Superior temporal gyrus (tissue), 1 donor: ENCODE data around the gene KRT7.

Experiments
- DNase-seq: peaks from one replicate; pipeline ENCODE4 v3.0.0-alpha.2; 2016; ENCODE audit errors: extremely low spot score

Gene KRT7

GRCh38 chr12:52232674-52233461, at the start of gene KRT7:
Gene KRT7 (plus strand): TSS chr12:52233243. CDS start chr12:52233297, 54 bp downstream.
- DNase-seq: no peak

DNA sequence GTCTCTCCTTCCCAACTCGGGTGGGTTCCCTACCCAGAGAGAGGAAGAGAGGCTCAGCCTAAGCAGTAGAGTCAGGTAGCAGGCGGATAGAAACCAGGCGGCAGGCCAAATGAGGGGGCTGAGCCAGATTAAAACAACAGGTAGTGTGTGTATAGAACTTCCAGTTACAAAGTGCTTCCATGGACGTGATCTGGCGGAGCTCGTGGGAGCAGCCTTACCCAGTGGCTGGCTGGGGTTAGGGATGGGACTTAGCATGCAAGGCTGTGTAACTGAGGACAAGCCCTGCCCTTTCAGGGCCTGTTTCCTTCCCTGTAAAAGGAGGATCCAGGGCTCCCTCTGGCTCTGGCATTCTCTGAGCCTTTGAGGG, 49.5 kb upstream of the KRT7 start:
- DNase-seq: no peak

DNA sequence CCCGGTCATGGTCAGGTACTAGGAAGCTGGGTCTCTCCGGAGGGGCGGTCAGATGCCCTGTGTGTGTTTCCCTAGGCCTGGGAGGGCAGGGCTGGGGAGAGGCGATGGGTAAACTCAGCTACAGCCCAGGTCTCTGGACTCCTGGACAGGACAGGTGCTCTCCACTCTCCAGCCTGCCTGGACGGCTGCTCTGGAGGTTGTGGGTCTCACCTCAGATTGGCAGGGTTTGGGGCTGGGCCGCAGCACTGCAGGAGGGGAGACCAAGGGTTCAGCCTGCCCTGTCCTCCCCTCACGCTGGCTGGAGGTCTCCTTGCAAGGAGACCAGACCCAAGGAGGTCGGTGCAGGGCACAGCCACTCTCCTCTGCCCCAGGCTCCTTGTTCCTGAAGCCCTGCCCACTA, 49.1 kb upstream of the KRT7 start:
- no peak for DNase-seq

GRCh38 chr12:52184813-52185212, 48.2 kb upstream of the KRT7 start:
- DNase-seq: no peak

- no peak for DNase-seq
Observed at GRCh38 chr12:52185400-52185967, 47.6 kb upstream of the KRT7 start.

DNA sequence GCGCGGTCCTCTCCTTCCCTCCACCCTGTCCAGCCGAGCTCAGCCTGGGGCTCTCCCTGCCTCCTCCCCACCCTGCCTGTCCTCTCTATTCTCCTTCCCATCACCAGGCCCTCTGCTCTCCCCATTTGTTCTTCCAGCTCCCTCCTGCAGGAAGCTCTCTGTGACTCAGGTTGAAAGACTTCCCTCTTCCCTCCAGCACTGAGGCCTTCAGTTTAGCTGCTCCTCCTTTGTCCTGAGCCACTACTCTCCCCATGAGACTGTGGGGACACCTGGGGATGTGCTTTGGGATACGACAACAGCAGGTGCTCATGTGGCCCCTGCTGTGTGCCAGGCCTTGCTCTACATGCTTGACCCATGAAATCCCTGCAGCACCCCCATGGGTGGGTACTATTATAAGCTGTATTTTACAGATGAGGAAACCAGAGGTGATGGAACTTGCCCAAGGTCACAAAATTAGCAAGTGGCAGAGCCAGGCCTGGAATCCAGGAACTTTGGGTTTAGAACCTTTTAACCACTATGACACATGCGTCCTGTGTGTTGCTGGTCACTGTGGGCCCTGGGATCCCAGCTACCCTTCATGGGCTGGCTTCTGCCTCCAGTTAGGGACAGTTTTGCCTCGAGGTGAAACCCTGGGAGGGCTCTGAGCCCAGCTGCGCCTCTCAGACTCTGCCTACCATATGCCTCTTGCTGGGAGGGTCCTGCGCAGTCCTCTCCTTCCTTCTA, 46.8 kb upstream of the KRT7 start:
- no peak for DNase-seq

GRCh38 chr12:52187206-52187605, 45.8 kb upstream of the KRT7 start:
- DNase-seq: no peak

GRCh38 chr12:52187640-52188039, 45.4 kb upstream of the KRT7 start:
- DNase-seq: no peak

GRCh38 chr12:52188658-52189057, 44.4 kb upstream of the KRT7 start:
- no peak for DNase-seq

GRCh38 chr12:52189376-52190174, 43.5 kb upstream of the KRT7 start:
- DNase-seq: no peak

GRCh38 chr12:52190860-52191729, 41.9 kb upstream of the KRT7 start:
- DNase-seq: no peak

DNA sequence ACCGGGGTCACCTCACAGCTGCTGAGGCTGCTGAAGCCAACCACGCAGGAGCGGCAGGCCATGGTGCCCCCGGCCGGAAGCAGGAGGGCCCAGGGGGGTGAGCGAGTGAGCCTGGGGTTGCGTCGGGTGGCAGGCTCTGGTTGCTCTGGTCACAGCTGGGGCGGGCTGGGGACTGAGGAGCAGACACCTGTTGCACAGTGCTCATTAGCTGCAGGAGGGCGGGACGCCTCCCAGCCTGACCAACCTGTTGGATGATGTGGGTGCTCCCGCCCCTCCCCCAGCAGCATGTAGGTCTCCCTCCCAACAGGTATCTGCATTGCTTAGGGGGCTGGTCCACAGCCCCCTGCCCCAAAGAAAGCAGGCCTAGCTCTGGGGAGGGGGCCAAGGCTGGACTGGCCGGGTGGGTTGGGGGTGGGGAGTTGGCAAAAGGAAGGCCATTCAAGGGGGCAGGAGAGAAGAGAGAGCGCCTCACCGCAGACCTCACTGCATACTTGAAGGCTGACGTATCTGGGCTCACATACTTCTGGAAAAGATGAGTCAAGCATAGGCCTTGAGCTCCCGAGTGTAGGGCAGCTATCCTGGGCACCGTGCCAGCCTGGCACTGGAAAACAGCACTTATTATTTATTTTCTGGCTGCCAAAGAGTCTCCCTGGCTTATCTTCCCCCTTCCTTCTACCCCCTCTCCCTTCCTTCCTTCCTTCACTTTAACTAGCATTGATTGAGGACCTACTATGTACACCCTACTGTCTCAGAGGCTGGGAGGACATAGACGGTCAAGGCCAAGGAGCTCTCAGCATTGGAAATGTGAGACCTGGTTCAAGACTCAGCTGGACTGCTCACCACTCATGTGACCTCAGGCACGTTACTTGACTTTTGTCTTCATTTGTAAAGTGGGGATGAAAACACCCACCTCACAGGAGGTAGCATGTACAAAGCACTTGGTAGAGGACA, 40.9 kb upstream of the KRT7 start, which contains the start of gene KRT80:
Gene KRT80, minus strand, starts transcription at position 174 of the 951 bp plus-strand sequence. Its CDS starts 112 bp downstream, at position 62.
- DNase-seq: no peak

DNA sequence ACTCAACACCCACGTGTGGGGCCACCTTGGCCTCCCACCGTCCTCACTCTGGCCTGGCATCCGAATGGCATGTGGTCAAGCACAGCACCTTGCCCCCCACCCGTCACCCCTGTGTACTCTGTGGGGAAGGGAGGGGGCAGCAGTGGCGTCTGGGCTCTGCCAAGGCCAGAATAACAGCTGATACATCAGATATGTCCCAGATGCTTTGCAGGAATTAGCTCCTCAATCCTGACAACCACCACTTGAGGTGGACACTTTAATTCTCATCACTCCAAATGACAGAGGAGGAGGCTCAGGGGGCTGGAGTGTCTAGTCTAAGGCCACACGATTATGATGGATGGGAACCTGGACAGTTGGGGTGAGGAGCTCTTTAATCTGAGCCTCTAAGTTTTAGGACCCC, 39.5 kb upstream of the KRT7 start:
- no peak for DNase-seq

GRCh38 chr12:52193991-52194390, 39.1 kb upstream of the KRT7 start:
- no peak for DNase-seq

DNA sequence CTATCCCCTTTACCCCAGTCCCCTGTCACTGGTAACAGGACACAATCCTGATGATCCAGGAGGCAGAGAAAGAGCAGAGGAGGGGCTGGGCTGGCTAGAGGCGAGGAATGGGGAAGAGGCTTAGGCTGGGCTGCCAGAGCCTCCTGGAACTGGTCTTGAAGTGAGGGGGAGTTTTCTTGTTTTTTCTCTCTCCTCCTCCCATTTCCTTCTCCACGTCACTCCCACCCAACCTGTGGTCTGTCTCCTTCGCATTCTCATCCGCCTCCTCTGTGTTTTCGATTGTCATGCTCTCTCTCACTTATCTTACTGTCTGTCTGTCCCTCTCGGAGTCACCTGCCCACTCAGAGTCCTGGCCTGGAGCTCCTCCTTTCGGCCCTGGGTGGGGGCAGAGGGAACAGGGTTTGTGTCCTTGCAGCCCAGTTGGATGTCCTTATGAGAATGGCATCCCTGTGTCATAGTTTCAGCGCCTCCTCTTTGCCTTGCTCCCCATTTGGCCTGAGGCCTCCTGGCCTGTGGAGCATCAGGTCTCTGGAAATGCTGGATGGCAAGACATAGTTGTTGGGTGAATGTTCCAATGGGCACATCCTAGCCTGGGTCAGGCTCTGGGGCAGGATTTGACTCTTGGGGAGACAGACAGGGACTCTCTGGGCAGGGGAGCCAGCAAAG, 37.8 kb upstream of the KRT7 start:
- DNase-seq: no peak

GRCh38 chr12:52197371-52198231, 35.4 kb upstream of the KRT7 start:
- DNase-seq: no peak

DNA sequence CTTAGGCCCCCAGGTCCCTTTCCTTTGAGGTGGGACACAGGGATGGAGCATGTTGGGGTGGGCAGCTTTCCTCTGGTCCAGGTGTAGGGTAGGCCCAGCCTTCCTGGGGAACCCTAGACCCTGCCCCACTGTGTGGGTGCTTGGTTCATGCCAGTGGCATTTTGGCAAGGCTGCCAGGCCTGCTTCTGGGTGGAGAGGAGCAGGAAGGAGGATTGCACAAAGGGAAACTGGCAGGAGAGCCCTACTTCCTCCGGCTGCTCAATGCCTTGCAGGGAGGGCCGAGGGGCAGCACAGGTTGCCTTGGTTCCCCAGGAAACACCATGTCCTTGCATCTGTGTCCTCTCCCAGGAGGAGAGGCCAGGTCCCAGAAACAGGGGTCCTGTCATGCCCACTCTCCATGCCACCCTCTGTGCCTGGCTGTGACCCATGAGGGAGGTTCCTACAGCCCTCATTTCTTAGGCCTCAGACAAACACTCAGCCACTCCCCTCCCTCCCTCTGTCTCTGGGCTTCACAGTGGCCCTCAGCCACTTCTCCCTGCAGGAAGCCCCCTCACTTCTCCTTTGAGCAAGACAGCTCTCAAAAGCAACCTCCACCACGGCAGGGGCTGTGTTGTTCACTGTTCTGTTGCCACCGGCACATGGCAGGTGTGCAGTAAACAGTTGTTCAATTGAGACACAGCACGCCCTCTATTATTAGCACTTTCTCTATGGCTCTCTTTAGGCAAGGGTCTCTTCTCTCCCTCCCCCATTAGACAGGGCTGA, 34.4 kb upstream of the KRT7 start:
- no peak for DNase-seq
